LNCaP clone FGC (cell line): ENCODE measurements around the gene CNTN5.
"Not testable (repeated sequence)": the region's sequence is repeated elsewhere in the genome, so short reads cannot be mapped to it uniquely, and the experiment has no call there.

ENCODE experiments used
- DNase-seq: peaks from one replicate; pipeline ENCODE4 v3.0.0-alpha.2; 2011; ENCODE audit warnings: low read depth
- H3K4me3 ChIP-seq: 2 replicates; pipeline ENCODE4 v1.5.1; 2011; ENCODE audit warnings: mild to moderate bottlenecking, low read depth, low read length, control low read depth
- CTCF ChIP-seq: IDR thresholded peaks from 2 replicates; pipeline ENCODE4 v1.5.1; 2012; ENCODE audit warnings: mild to moderate bottlenecking; ENCODE audit not compliant: control insufficient read depth, insufficient read depth; ENCODE audit errors: extremely low read depth

Gene CNTN5

GRCh38 chr11:100221791-100222190 lies 1201.0 kb downstream of the CNTN5 start:
- TF ChIP-seq CTCF, result no peak
- H3K4me3 ChIP-seq, result no peak overlapping the region

DNA sequence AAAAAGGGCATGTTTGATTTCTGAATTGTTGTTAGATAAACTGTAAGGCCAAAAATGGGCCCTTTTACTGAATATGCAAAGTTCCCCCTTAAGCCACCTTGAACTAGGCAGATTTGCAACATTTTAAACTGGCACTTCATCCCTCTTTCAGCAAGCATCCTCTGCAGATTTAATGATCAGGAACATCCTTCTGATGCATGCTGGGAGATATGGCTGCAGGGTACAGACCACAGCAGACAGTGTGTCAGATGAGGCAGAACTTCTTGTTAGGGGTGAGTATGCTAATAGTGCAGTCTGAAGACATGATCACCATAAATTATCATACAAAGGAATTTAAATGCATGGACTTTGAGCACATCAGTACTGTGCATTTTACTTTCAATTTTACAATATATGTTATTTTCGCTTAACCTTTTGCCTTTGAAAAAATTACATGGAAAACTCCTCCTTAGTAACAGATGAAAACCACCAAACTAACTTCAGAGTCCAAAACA lies 1203.8 kb downstream of the CNTN5 start:
- no peak overlapping the region for H3K4me3 ChIP-seq
- no peak for TF ChIP-seq CTCF
- no peak for DNase-seq

More at GRCh38 chr11:100221791-100222190, 1201.0 kb downstream of the CNTN5 start:
- DNase-seq, result no peak

DNA sequence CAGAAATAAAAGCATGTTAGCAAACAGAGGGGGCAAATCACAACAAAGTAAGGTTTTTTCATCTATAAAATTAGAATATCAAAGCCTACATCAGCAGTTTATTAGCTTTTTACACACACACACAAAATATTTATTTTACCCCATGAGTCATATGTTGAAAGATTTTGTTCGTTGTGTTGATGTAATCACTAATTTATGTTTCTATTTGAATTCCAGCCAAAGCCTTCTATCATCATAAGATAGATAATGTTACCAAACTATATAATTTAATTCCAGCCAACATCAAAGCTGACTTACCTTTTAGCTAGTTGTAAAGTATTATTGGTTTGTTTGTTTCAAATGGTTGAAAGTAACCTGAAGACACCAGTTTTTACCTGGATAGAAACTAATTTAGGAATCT lies 1208.3 kb downstream of the CNTN5 start:
- no peak for DNase-seq
- TF ChIP-seq CTCF, result no peak
- H3K4me3 ChIP-seq, result no peak overlapping the region

GRCh38 chr11:100232006-100232405 lies 1211.3 kb downstream of the CNTN5 start:
- no peak for DNase-seq
- no peak overlapping the region for H3K4me3 ChIP-seq
- no peak for TF ChIP-seq CTCF

- H3K4me3 ChIP-seq, result no peak overlapping the region
- no peak for DNase-seq
- no peak for TF ChIP-seq CTCF
Measured at GRCh38 chr11:100235085-100235484, 1214.3 kb downstream of the CNTN5 start.

GRCh38 chr11:100240025-100240539 lies 1219.3 kb downstream of the CNTN5 start:
- DNase-seq, result no peak
- TF ChIP-seq CTCF, result no peak
- H3K4me3 ChIP-seq, result no peak overlapping the region

GRCh38 chr11:100247704-100248103 lies 1227.0 kb downstream of the CNTN5 start:
- H3K4me3 ChIP-seq, result no peak overlapping the region
- no peak for TF ChIP-seq CTCF
- no peak for DNase-seq

- DNase-seq, H3K4me3 ChIP-seq: not testable (repeated sequence)
Measured at GRCh38 chr11:100257238-100257803, 1236.6 kb downstream of the CNTN5 start.
